Activated naive CD8-positive, alpha-beta T cell treated with anti-CD3 and anti-CD28 coated beads, Interleukin-2, amount 50 U/mL, for 16 hours (primary cell): ENCODE measurements around the gene ZGPAT.

Experiments
- DNase-seq: peaks from one replicate; pipeline ENCODE4 v3.0.0-alpha.2; 2020; ENCODE audit warnings: low read depth, low spot score

ZGPAT gene

GRCh38 chr20:63678667-63679465, 29.0 kb upstream of the ZGPAT start:
- DNase-seq = no peak

DNA sequence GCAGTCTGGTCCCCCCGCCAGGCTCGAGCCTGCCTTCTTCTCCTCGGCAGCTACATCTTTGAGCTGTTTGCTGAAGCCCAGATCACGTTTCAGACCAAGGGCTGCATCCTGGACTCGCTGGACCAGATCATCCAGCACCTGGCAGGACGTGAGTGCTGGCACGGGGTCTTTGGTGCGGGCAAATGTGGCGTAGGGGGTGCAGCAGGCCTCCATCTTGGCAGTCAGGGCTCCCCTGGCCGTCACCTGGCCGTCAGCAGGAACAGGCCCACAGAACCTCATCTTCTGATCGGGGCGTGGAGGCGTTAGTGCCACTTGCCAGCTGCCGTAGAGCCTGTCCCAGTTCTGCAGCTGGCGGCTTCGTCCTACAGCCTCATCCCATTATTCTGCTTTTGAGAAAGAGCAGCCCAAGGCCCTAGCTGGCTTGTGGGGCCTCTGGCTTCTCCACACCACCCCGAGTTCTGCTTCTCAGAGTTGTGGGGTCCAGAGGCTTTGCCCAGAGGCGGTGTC, 28.0 kb upstream of the ZGPAT start:
- DNase-seq = no peak

GRCh38 chr20:63680427-63680826, 27.4 kb upstream of the ZGPAT start:
- no peak for DNase-seq

DNA sequence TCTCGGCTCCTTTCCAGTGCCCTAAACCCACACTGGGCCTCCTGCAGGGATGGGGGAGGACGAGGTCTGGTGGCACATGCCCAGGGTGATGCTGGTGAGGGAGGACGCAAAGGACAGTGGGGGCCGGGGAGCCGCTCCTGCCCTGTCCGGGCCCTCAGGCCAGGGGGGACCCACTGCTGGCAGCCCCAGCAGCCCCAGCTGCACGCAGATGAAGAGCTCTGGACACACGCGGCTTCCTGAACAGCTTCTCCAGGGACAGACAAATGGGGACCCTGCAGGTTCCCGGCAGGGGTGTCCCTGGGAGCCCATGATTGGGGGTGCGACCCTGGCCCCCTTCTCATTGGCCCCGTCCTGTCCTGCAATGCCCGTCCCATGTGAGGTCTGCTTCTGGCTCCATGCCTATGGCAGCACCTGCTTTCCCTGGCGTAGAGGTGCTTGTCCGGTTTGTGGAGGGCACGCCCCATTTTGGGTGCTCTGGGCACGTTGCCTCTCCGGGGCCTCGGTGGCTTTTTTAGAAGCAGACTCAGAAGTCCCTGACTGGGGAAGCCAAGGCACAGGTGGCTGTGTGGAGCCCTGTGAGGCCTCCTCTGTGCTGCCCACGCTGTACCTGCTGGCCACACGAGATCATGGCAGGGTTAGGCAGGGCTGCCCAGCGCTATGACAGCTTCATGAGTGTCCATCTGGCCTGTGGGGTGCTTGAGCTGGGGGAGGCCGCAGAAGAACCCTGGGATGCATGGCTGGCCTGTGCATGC, 26.8 kb upstream of the ZGPAT start:
- DNase-seq = no peak

DNA sequence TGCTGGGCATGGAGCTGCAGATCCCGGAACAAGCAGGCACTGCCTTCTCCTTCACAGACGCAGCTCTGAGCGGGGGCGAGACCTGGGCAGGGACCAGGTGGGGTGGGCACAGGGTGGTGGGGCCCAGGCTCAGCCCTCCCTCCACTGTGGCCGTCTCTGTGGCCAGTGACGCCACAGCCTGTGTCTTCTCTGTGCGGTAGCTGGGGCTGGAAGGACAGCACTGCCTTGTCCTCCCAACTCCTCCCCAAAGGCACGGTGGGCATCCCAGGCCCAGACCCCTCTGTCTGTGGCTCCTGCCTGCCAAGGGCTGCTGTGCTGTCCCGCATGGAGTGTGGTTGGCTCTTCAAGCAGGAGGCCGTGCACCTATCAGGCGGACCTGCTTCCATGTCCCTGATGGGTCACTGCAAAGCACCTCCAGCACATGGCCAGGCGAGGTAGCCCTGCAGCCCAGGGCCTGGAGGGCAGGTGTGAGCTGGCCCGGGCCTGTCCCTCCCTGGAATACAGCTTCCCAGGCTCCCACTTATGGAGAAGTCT, 26.2 kb upstream of the ZGPAT start:
- DNase-seq = no peak

DNA sequence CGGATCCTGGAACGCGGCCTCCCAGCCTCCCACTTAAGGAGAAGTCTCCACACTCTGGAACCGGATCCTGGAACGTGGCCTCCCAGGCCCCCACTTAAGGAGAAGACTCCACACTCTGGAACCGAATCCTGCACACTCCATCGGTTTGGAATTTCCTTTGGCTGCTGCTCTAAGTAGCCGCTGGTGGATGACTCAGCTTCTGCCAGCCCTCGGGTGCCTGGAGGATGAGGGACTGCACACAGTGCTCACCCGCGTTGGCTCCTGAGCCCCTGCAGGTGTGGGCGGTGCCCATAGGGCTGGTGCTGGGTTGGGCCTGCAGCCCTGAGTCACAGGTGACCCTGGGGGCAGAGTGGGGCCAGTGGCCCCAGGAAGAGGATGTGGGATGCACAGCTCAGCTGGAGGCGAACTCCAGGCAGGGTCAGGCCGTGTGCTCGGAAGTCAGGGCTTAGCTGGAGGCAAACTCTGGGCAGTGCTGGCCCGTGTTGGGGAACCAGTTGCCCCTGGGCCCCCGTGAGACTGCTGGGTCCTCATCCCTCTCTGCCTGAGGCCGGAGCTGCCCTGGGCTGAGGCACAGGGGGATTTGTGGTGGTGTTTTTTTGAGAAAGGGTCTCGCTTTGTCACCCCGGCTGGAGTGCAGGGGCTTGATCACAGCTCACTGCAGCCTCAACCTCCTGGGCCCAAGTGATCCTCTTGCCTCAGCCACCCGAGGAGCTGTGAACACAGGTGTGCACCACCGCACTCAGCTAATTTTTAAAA, 25.3 kb upstream of the ZGPAT start:
- no peak for DNase-seq

GRCh38 chr20:63685269-63686026, 22.4 kb upstream of the ZGPAT start:
- no peak for DNase-seq

GRCh38 chr20:63686094-63686491, 21.7 kb upstream of the ZGPAT start:
- DNase-seq = no peak

- DNase-seq = peak; percentile 27
Measured at GRCh38 chr20:63686492-63687321, 21.1 kb upstream of the ZGPAT start.

GRCh38 chr20:63687419-63688178, 20.2 kb upstream of the ZGPAT start:
- no peak for DNase-seq

- no peak for DNase-seq
Measured at GRCh38 chr20:63688228-63689045, 19.4 kb upstream of the ZGPAT start.

DNA sequence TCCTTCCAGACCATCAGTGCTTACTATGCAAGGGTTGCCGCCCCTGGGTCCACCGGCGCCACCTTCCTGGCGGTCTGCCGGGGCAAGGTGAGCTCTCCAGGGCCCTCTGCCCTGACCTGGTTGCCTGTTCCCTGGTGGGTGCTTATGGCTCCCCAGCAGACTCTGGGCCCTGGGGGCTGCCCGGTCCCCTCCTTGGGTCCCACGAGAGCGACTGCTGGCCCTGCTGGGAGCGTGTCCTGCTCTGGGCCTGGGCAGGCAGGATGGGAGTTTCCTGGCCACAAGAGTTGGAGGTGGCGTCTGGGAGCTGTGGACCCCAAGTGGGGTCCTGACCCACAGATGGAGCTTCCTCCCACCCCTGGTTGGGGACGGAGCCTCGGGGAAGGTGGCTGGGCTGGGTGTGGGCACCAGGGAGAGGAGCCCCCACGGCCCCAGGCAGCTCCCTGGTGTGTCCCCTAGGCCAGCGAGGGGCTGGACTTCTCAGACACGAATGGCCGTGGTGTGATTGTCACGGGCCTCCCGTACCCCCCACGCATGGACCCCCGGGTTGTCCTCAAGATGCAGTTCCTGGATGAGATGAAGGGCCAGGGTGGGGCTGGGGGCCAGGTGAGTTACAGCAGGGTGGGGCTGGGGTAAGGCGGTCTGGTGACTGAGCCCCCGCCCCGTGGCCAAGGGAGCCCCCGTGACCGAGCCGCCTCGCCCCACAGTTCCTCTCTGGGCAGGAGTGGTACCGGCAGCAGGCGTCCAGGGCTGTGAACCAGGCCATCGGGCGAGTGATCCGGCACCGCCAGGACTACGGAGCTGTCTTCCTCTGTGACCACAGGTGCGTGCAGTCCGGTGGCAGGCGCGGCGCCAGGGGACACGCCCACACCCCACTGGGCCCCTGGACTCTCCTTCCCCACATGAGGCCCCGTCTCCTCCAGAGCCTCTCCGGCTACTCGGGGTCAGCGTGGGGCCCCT, 18.5 kb upstream of the ZGPAT start:
- no peak for DNase-seq

DNA sequence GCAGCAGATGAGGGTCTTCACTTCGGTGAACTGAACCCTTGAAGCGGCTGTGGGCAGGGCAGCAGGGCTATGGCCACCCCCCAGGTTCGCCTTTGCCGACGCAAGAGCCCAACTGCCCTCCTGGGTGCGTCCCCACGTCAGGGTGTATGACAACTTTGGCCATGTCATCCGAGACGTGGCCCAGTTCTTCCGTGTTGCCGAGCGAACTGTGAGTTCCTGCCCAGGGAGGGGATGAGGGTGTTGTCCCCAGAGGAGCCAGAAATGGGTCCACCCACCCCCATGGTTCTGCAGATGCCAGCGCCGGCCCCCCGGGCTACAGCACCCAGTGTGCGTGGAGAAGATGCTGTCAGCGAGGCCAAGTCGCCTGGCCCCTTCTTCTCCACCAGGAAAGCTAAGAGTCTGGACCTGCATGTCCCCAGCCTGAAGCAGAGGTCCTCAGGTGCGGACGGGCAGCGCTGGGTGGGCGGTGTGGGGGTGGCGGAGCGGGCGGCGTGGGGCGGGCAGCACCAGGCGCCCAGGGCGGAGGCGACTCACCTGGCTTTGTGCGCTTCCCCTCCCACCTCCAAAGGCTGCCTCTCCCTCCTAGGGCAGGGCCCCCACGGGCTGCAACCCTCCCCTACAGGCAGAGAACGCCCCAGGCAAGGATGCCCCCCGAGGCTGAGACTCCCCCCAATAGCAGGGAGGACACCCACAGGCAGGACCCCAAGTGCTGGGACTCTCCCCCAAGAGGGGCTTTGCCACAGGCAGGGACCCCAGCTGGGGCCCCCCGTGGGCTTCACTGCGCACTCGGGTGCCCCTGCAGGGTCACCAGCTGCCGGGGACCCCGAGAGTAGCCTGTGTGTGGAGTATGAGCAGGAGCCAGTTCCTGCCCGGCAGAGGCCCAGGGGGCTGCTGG, 17.6 kb upstream of the ZGPAT start:
- DNase-seq = no peak

DNA sequence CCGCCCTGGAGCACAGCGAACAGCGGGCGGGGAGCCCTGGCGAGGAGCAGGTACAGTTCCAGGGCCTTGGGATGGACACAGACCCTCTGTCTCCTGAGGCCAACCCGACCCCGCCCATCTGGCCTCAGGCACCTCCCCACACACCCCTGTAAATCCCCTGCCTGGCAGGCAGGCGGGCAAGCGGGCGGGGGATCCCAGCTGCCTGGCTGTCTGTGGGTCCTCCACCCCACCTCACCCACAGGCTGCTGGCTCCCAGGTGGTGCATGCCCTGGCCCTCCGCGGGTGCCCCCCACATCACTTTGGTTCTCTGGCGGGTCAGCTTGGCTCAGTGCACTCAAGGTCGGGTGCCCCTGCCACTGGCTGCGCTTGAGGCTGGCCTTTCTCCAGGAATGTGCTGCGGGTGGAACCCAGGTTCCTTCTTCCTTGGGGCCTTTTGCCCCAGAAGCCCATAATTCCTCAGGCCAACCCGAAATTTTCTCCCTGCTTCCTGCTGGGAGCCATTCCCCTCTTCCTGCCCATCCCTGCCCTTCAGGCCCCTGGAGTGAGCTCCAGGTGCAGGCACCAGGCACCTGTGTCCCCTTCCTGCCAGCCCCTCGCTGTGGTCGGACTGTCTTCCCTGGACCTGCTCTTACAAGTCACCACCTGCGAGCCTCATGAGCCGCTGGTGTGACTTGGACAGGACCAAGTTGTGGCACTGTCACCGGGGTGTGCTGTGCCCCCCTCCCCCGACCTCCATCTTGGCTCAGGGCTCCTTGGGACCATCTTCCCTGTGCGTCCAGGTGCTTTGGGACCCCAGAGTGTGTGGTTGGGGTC, 16.7 kb upstream of the ZGPAT start:
- no peak for DNase-seq

DNA sequence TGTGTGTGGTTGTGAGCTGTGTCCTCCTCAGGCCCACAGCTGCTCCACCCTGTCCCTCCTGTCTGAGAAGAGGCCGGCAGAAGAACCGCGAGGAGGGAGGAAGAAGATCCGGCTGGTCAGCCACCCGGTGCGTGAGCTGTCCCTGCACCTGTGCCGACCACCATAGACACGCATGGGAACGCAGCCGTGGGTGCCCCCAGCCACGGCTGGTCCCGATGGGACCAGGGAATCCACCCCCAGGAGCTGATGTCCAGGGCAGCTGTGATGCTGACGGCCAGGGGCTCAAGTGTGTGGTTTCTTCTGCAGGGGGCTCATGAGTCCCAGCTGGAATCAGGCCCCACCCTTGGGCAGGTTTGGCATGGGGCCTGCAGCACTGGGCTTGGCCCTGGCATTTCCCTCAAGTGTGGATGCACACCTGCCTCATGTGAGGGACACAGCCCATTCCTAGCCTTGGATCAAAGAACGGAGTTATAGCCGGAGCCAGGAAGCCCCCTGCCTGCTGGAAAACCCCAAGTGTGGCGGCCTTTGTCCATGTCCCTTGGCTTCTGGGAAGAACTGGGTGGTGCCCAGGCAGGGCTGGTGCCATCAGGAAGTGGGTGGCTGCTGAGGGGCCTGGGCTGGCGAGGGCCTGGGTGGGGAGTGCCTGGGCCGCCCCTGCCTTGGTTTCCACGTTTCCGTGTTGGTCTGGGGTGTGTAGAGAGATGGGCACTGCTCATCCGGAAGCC, 16.0 kb upstream of the ZGPAT start:
- DNase-seq = no peak
